ENCODE results near the gene FBXO41.

Gene FBXO41

GRCh38 chr2:73264783-73265182 lies 19.5 kb downstream of the FBXO41 start:
- Histone ChIP-seq H3K4me3 (ENCODE audit: low read depth, low read length) (no peak overlapping the region), H3K9me3 (ENCODE audit: control insufficient read depth, insufficient read depth, low read depth, low read length) (no peaks in the 10 kb centered on the region)

GRCh38 chr2:73264332-73264606 lies 20.0 kb downstream of the FBXO41 start:
- Histone ChIP-seq H3K4me1 (ENCODE audit: control insufficient read depth, insufficient read depth, low read length) (peaks cover 4% of the 10 kb centered on the region; the same call in 1 of the 2 replicates), H3K27ac (ENCODE audit: extremely low read depth, low read depth, low read length) (no peak overlapping the region), H3K4me3 (ENCODE audit: low read depth, low read length) (no peak overlapping the region), H3K36me3 (ENCODE audit: control insufficient read depth in 2 of 2, insufficient read depth in 1 of 2, low read length in 2 of 2) (peaks cover 0 to 44% of the 10 kb centered on the region in 2 experiments; a peak in 2 of 3 replicates), H3K9me3 (ENCODE audit: control insufficient read depth, insufficient read depth, low read depth, low read length) (no peaks in the 10 kb centered on the region)
- ChIA-PET CTCF (no interaction called here), POLR2A (no interaction called here)
- TF ChIP-seq ZNF121 (tag by site-specific recombination; IDR thresholded peaks at IDR 0.05) (no peak), ELK4 (IDR thresholded peaks at IDR 0.05; ENCODE audit: borderline replicate concordance, low read depth, low read length) (no peak), ZNF274 (IDR thresholded peaks at IDR 0.05; ENCODE audit: low read length) (no peak), ZNF274 (tag by site-specific recombination; IDR thresholded peaks at IDR 0.05; ENCODE audit: borderline replicate concordance) (no peak), GLI4 (tag by site-specific recombination; IDR thresholded peaks at IDR 0.05) (no peak), ZNF843 (tag by site-specific recombination; IDR thresholded peaks at IDR 0.05) (no peak), ZNF747 (tag by site-specific recombination; IDR thresholded peaks at IDR 0.05) (no peak), ZNF155 (tag by site-specific recombination; IDR thresholded peaks at IDR 0.05) (no peak), ZNF10 (tag by site-specific recombination; IDR thresholded peaks at IDR 0.05) (no peak), ZNF501 (tag by site-specific recombination; IDR thresholded peaks at IDR 0.05) (no peak), ZFP37 (tag by site-specific recombination; IDR thresholded peaks at IDR 0.05) (no peak), ZNF600 (tag by site-specific recombination; IDR thresholded peaks at IDR 0.05) (no peak), ZNF785 (tag by site-specific recombination; IDR thresholded peaks at IDR 0.05) (no peak), ZNF530 (tag by site-specific recombination; IDR thresholded peaks at IDR 0.05; ENCODE audit: low read depth) (no peak), ZBTB21 (tag by site-specific recombination; IDR thresholded peaks at IDR 0.05) (no peak), ZNF302 (tag by site-specific recombination; IDR thresholded peaks at IDR 0.05; ENCODE audit: low read depth) (no peak)

More at GRCh38 chr2:73264783-73265182, 19.5 kb downstream of the FBXO41 start:
- ChIA-PET CTCF (no interaction called here), POLR2A (interaction anchor here (0.5 kb wide), 1 partner anchor 58 kb away, joined by 8 read pairs; no protein-coding TSS in a partner anchor)
- Histone ChIP-seq H3K36me3 (ENCODE audit: control insufficient read depth in 2 of 2, insufficient read depth in 1 of 2, low read length in 2 of 2) (peaks cover 0 to 39% of the 10 kb centered on the region in 2 experiments; a peak in 2 of 3 replicates), H3K4me1 (ENCODE audit: control insufficient read depth, insufficient read depth, low read length) (peaks cover 4% of the 10 kb centered on the region; the same call in 1 of the 2 replicates), H3K27ac (ENCODE audit: extremely low read depth, low read depth, low read length) (no peak overlapping the region)
- TF ChIP-seq, protein P1, sequence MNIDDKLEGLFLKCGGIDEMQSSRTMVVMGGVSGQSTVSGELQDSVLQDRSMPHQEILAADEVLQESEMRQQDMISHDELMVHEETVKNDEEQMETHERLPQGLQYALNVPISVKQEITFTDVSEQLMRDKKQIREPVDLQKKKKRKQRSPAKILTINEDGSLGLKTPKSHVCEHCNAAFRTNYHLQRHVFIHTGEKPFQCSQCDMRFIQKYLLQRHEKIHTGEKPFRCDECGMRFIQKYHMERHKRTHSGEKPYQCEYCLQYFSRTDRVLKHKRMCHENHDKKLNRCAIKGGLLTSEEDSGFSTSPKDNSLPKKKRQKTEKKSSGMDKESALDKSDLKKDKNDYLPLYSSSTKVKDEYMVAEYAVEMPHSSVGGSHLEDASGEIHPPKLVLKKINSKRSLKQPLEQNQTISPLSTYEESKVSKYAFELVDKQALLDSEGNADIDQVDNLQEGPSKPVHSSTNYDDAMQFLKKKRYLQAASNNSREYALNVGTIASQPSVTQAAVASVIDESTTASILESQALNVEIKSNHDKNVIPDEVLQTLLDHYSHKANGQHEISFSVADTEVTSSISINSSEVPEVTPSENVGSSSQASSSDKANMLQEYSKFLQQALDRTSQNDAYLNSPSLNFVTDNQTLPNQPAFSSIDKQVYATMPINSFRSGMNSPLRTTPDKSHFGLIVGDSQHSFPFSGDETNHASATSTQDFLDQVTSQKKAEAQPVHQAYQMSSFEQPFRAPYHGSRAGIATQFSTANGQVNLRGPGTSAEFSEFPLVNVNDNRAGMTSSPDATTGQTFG (tag by site-specific recombination; IDR thresholded peaks at IDR 0.05; ENCODE audit: borderline replicate concordance), result no peak
- no peak for TF ChIP-seq PRDM4 (tag by site-specific recombination; IDR thresholded peaks at IDR 0.05)
- TF ChIP-seq SALL2 (tag by site-specific recombination; IDR thresholded peaks at IDR 0.05; ENCODE audit: borderline replicate concordance), result no peak
- TF ChIP-seq, protein P2, sequence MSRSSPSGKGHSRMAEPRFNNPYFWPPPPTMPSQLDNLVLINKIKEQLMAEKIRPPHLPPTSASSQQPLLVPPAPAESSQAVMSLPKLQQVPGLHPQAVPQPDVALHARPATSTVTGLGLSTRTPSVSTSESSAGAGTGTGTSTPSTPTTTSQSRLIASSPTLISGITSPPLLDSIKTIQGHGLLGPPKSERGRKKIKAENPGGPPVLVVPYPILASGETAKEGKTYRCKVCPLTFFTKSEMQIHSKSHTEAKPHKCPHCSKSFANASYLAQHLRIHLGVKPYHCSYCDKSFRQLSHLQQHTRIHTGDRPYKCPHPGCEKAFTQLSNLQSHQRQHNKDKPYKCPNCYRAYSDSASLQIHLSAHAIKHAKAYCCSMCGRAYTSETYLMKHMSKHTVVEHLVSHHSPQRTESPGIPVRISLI (tag by site-specific recombination; IDR thresholded peaks at IDR 0.05), result no peak
- no peak for TF ChIP-seq ZNF776 (tag by site-specific recombination; IDR thresholded peaks at IDR 0.05; ENCODE audit: borderline replicate concordance)
- no peak for TF ChIP-seq GLIS2 (tag by site-specific recombination; IDR thresholded peaks at IDR 0.05)
- TF ChIP-seq YY2 (tag by site-specific recombination; IDR thresholded peaks at IDR 0.05), result no peak
- no peak for TF ChIP-seq EGR2 (tag by site-specific recombination; IDR thresholded peaks at IDR 0.05; ENCODE audit: low read depth)
- no peak for TF ChIP-seq ZNF274 (IDR thresholded peaks at IDR 0.05; ENCODE audit: low read length)
- TF ChIP-seq ZNF274 (tag by site-specific recombination; IDR thresholded peaks at IDR 0.05; ENCODE audit: borderline replicate concordance), result no peak
- TF ChIP-seq ZNF571 (tag by site-specific recombination; IDR thresholded peaks at IDR 0.05), result no peak

All from HEK293 (cell line).